WTC11 (cell line): ENCODE results near the gene GRAMD2B. TPM values are rescaled to one million over a fixed set of nuclear protein-coding genes. Genes with fewer than 3 reads are reported as not detected.

ENCODE experiments used
- ATAC-seq: fragments of 200-7000 bp; cut with Tn5 transposase; 2 replicates; pipeline ENCODE4 v1.10.0; 2021; ENCODE audit warnings: mild to moderate bottlenecking, moderate library complexity
- CTCF ChIA-PET: fragments of 300-600 bp; sonication (Branson Sonifier 250); formaldehyde crosslinking; loops from one replicate; lab custom pipeline; 2021; ENCODE audit warnings: antibody characterized with exemption; lab: Charles Lee
- POLR2A ChIA-PET: fragments of 350-600 bp; sonication (Branson Sonifier 250); formaldehyde crosslinking; loops from one replicate; lab custom pipeline; 2021; ENCODE audit warnings: antibody characterized with exemption; lab: Charles Lee
- DNase-seq: peaks from one replicate; pipeline ENCODE4 v3.0.0; 2021; ENCODE audit warnings: low spot score
- H3K27ac Mint-ChIP-seq: 2 replicates; pipeline ENCODE4 v1.8.0; 2021; ENCODE audit warnings: mixed read lengths
- H3K27me3 Mint-ChIP-seq: 2 replicates; pipeline ENCODE4 v1.8.0; 2021; ENCODE audit warnings: low read depth, mild to moderate bottlenecking, moderate library complexity, mixed read lengths
- H3K36me3 Mint-ChIP-seq: 2 replicates; pipeline ENCODE4 v1.8.0; 2021; ENCODE audit warnings: mixed read lengths
- H3K4me1 Mint-ChIP-seq: 2 replicates; pipeline ENCODE4 v1.8.0; 2022; ENCODE audit warnings: mixed read lengths
- H3K4me3 Mint-ChIP-seq: 2 replicates; pipeline ENCODE4 v1.8.0; 2021; ENCODE audit warnings: mild to moderate bottlenecking, moderate library complexity, mixed read lengths
- H3K9me3 Mint-ChIP-seq: 2 replicates; pipeline ENCODE4 v1.8.0; 2021; ENCODE audit warnings: mixed read lengths
- ARID4B ChIP-seq: sonication (generic); formaldehyde crosslinking; IDR thresholded peaks from 2 replicates; pipeline ENCODE4 v1.8.0; 2023; ENCODE audit warnings: missing genetic modification reagents, mild to moderate bottlenecking, borderline replicate concordance
- CBFB ChIP-seq: sonication (generic); formaldehyde crosslinking; IDR thresholded peaks from 2 replicates; pipeline ENCODE4 v1.8.1; 2022; ENCODE audit warnings: mild to moderate bottlenecking, low read depth, missing genetic modification reagents
- E2F4 ChIP-seq: sonication (generic); formaldehyde crosslinking; IDR thresholded peaks from 2 replicates; pipeline ENCODE4 v1.8.1; 2022; ENCODE audit warnings: low read depth, mild to moderate bottlenecking, moderate library complexity, missing genetic modification reagents, borderline replicate concordance
- E2F5 ChIP-seq: sonication (generic); formaldehyde crosslinking; IDR thresholded peaks from 2 replicates; pipeline ENCODE4 v1.8.1; 2022; ENCODE audit warnings: mild to moderate bottlenecking, moderate library complexity, missing genetic modification reagents
- ETV6 ChIP-seq: sonication (generic); formaldehyde crosslinking; IDR thresholded peaks from 2 replicates; pipeline ENCODE4 v1.8.1; 2022; ENCODE audit warnings: mild to moderate bottlenecking, missing genetic modification reagents
- GTF2I ChIP-seq: fragments of 250-450 bp; sonication (Bioruptor Pico); conservative IDR thresholded peaks from 2 replicates; pipeline ENCODE4 v1.4.0; 2021; ENCODE audit warnings: mild to moderate bottlenecking
- HMGA2 ChIP-seq: fragments of 250-450 bp; sonication (Bioruptor Pico); IDR thresholded peaks from 2 replicates; pipeline ENCODE4 v1.4.0; 2021; ENCODE audit warnings: mild to moderate bottlenecking, moderate library complexity
- IRF1 ChIP-seq: sonication (generic); formaldehyde crosslinking; IDR thresholded peaks from 2 replicates; pipeline ENCODE4 v1.8.0; 2023; ENCODE audit warnings: missing genetic modification reagents
- JAZF1 ChIP-seq: fragments of 250-450 bp; sonication (Bioruptor Pico); IDR thresholded peaks from 2 replicates; pipeline ENCODE4 v1.9.0; 2021; ENCODE audit warnings: moderate library complexity, mild to moderate bottlenecking, inconsistent platforms
- KAT7 ChIP-seq: sonication (generic); formaldehyde crosslinking; IDR thresholded peaks from 2 replicates; pipeline ENCODE4 v1.8.1; 2023; ENCODE audit warnings: missing genetic modification reagents, mild to moderate bottlenecking, borderline replicate concordance
- NR1H2 ChIP-seq: sonication (generic); formaldehyde crosslinking; IDR thresholded peaks from 2 replicates; pipeline ENCODE4 v1.9.0; 2021; ENCODE audit warnings: mild to moderate bottlenecking, moderate library complexity, missing genetic modification reagents
- NR2C2 ChIP-seq: sonication (generic); formaldehyde crosslinking; IDR thresholded peaks from 2 replicates; pipeline ENCODE4 v1.8.0; 2022; ENCODE audit warnings: mild to moderate bottlenecking, missing genetic modification reagents
- OVOL2 ChIP-seq: fragments of 250-450 bp; sonication (Bioruptor Pico); IDR thresholded peaks from 2 replicates; pipeline ENCODE4 v1.9.0; 2021; ENCODE audit warnings: mild to moderate bottlenecking, borderline replicate concordance
- RELA ChIP-seq: sonication (generic); formaldehyde crosslinking; IDR thresholded peaks from 2 replicates; pipeline ENCODE4 v1.8.1; 2022; ENCODE audit warnings: missing genetic modification reagents, mild to moderate bottlenecking, borderline replicate concordance
- SMAD3 ChIP-seq: sonication (generic); formaldehyde crosslinking; IDR thresholded peaks from 2 replicates; pipeline ENCODE4 v1.8.0; 2022; ENCODE audit warnings: missing genetic modification reagents, mild to moderate bottlenecking, borderline replicate concordance
- SP1 ChIP-seq: sonication (generic); formaldehyde crosslinking; conservative IDR thresholded peaks from 2 replicates; pipeline ENCODE4 v1.8.1; 2022; ENCODE audit warnings: missing genetic modification reagents
- TCF7 ChIP-seq: sonication (generic); formaldehyde crosslinking; IDR thresholded peaks from 2 replicates; pipeline ENCODE4 v1.8.0; 2022; ENCODE audit warnings: mild to moderate bottlenecking, low read depth, missing genetic modification reagents, moderate library complexity
- ZNF263 ChIP-seq: sonication (generic); formaldehyde crosslinking; IDR thresholded peaks from 2 replicates; pipeline ENCODE4 v1.8.1; 2022; ENCODE audit warnings: low read depth, mild to moderate bottlenecking, moderate library complexity, missing genetic modification reagents
- ZNF317 ChIP-seq: sonication (generic); formaldehyde crosslinking; IDR thresholded peaks from 2 replicates; pipeline ENCODE4 v1.8.1; 2023; ENCODE audit warnings: low read depth, mild to moderate bottlenecking, moderate library complexity, missing genetic modification reagents, borderline replicate concordance
- ZNF671 ChIP-seq: fragments of 250-450 bp; sonication (Bioruptor Pico); IDR thresholded peaks from 2 replicates; pipeline ENCODE4 v1.8.0; 2021; ENCODE audit warnings: mild to moderate bottlenecking
- total RNA-seq: library from RNA; stranded (reverse); gene quantifications from 3 replicates; pipeline ENCODE4 v1.2.3, GENCODE V29; 2021
- TF ChIP-seq, protein P1 (sequence below): fragments of 250-450 bp; sonication (Bioruptor Pico); IDR thresholded peaks from 2 replicates; pipeline ENCODE4 v1.9.0; 2021; ENCODE audit warnings: mild to moderate bottlenecking
- TF ChIP-seq, protein P2 (sequence below): sonication (generic); formaldehyde crosslinking; IDR thresholded peaks from 2 replicates; pipeline ENCODE4 v1.8.0; 2022; ENCODE audit warnings: mild to moderate bottlenecking, missing genetic modification reagents
- TF ChIP-seq, protein P3 (sequence below): sonication (generic); formaldehyde crosslinking; IDR thresholded peaks from 2 replicates; pipeline ENCODE4 v1.8.0; 2022; ENCODE audit warnings: mild to moderate bottlenecking, missing genetic modification reagents

GRAMD2B gene
- total RNA-seq, 1 experiment from 2014 or later: 11.6 TPM

GRCh38 chr5:126515337-126515736 is 92.1 kb downstream of the GRAMD2B start:
- Mint-ChIP-seq H3K9me3 (peaks cover 13% of the 10 kb centered on the region; the same call in 1 of the 2 replicates), H3K27me3 (no peaks in the 10 kb centered on the region), H3K36me3 (no peaks in the 10 kb centered on the region), H3K4me1 (peaks cover 19% of the 10 kb centered on the region), H3K27ac (no peak overlapping the region), H3K4me3 (no peak overlapping the region)
- DNase-seq (no peak), ATAC-seq (no peak)
- TF ChIP-seq E2F4 (CRISPR knock-in tag) (no peak), ZNF671 (CRISPR knock-in tag) (no peak), RELA (CRISPR knock-in tag) (no peak)
- ChIA-PET POLR2A (no interaction called here), CTCF (interaction anchor here (3.8 kb wide), 1 partner anchor 15 kb away, joined by 26 read pairs; no protein-coding TSS in a partner anchor)

DNA sequence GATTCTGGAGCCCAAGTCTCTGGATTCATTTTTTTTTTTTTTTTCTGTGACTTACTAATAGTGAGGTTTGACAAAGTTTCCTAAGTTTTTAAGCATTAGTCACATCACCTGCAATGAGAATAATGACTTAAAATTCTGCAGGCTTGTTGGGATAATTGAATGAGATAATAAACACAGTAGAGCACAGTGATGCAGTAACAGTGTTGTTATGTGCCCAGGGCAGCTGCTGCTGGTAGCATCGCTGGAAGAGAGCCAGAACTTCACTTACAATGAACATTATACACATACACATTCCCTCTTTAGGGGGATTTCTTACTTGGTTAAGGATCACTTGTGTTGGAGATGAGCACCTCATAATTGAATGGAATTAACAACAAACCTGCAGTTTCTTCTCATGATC is 92.9 kb downstream of the GRAMD2B start:
- peaks cover 21% of the 10 kb centered on the region for H3K4me1 Mint-ChIP-seq
- ATAC-seq (no peak), DNase-seq (no peak)
- H3K27me3 Mint-ChIP-seq: no peaks in the 10 kb centered on the region
- no peak for TF ChIP-seq ARID4B (CRISPR knock-in tag)
- TF ChIP-seq, protein P1, sequence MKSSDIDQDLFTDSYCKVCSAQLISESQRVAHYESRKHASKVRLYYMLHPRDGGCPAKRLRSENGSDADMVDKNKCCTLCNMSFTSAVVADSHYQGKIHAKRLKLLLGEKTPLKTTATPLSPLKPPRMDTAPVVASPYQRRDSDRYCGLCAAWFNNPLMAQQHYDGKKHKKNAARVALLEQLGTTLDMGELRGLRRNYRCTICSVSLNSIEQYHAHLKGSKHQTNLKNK: no peak
- no peak for TF ChIP-seq TCF7
- TF ChIP-seq SP1 (CRISPR knock-in tag): no peak
- no peak for TF ChIP-seq SMAD3 (CRISPR knock-in tag)
- TF ChIP-seq NR1H2: no peak
- TF ChIP-seq, protein P2, sequence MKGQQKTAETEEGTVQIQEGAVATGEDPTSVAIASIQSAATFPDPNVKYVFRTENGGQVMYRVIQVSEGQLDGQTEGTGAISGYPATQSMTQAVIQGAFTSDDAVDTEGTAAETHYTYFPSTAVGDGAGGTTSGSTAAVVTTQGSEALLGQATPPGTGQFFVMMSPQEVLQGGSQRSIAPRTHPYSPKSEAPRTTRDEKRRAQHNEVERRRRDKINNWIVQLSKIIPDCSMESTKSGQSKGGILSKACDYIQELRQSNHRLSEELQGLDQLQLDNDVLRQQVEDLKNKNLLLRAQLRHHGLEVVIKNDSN (CRISPR knock-in tag): no peak
- no peak for TF ChIP-seq CBFB (CRISPR knock-in tag)
- no peak for TF ChIP-seq KAT7 (CRISPR knock-in tag)
- peaks cover 13% of the 10 kb centered on the region; the same call in 1 of the 2 replicates for H3K9me3 Mint-ChIP-seq
- no peak overlapping the region for H3K27ac Mint-ChIP-seq
- CTCF ChIA-PET: interaction anchor here (3.8 kb wide), 1 partner anchor 16 kb away, joined by 26 read pairs; no protein-coding TSS in a partner anchor
- H3K4me3 Mint-ChIP-seq: no peak overlapping the region
- H3K36me3 Mint-ChIP-seq: no peaks in the 10 kb centered on the region
- POLR2A ChIA-PET: no interaction called here

DNA sequence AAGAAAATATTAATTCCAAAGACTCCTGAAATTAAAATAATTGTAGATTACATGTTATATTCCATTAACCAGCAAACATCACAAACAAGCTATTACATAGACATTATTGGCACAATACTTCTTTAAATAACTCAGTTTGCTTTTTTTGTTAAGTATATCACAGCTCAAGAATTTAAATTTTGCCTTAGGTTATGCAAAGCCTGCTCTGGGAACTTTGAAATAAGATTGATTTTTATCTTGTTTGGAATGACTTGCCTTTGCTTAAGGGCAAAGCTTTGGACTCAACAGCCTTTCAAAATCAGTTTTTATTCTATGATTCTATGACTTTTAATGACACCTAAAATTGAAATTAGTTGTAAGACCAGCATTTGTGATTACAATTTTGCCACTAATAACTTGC is 93.6 kb downstream of the GRAMD2B start:
- POLR2A ChIA-PET: no interaction called here
- no peak overlapping the region for H3K27ac Mint-ChIP-seq
- peaks cover 21% of the 10 kb centered on the region for H3K4me1 Mint-ChIP-seq
- peaks cover 13% of the 10 kb centered on the region; the same call in 1 of the 2 replicates for H3K9me3 Mint-ChIP-seq
- H3K27me3 Mint-ChIP-seq: no peaks in the 10 kb centered on the region
- H3K36me3 Mint-ChIP-seq: no peaks in the 10 kb centered on the region
- TF ChIP-seq E2F5 (CRISPR knock-in tag) (no peak), ZNF263 (CRISPR knock-in tag) (no peak), IRF1 (CRISPR knock-in tag) (no peak), NR2C2 (CRISPR knock-in tag) (no peak), JAZF1 (CRISPR knock-in tag) (no peak), OVOL2 (no peak), HMGA2 (CRISPR knock-in tag) (no peak), RELA (CRISPR knock-in tag) (no peak), GTF2I (no peak), ZNF317 (CRISPR knock-in tag) (no peak), ETV6 (CRISPR knock-in tag) (no peak)
- TF ChIP-seq, protein P3, sequence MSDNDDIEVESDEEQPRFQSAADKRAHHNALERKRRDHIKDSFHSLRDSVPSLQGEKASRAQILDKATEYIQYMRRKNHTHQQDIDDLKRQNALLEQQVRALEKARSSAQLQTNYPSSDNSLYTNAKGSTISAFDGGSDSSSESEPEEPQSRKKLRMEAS (CRISPR knock-in tag): no peak
- TF ChIP-seq, protein P1: no peak
- TF ChIP-seq, all 79 proteins: peak for 0
- ATAC-seq: no peak
- CTCF ChIA-PET: interaction anchor here (0.5 to 3.8 kb wide), 2 partner anchors 17 to 60 kb away, joined by 3 to 26 read pairs; no protein-coding TSS in a partner anchor
- no peak for DNase-seq
- no peak overlapping the region for H3K4me3 Mint-ChIP-seq
